HG03108 (cell line): ENCODE data around the gene AOPEP.

Experiments
- ATAC-seq: cut with Tn5 transposase; IDR thresholded peaks from one replicate; pipeline ENCODE4 v1.9.1; 2021; ENCODE audit warnings: moderate library complexity; ENCODE audit not compliant: unreplicated experiment

AOPEP gene

DNA sequence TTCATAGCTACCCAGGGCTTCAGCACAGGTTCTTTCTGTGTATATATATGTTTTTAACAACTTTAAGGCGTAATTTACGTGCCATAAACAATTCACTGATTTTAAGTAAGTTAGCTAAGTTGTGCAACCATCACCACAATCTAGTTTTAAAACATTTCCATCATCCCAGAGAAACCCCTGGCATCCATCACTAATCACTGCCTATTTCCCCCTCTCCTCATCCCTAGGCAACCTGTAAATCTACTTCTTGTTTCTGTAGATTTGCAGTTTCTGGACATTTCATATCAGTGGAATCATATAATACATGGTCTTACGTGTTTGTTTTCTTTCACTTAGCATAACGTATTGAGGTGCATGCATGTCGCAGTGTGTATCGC lies 299.6 kb downstream of the AOPEP start:
- no peak for ATAC-seq

DNA sequence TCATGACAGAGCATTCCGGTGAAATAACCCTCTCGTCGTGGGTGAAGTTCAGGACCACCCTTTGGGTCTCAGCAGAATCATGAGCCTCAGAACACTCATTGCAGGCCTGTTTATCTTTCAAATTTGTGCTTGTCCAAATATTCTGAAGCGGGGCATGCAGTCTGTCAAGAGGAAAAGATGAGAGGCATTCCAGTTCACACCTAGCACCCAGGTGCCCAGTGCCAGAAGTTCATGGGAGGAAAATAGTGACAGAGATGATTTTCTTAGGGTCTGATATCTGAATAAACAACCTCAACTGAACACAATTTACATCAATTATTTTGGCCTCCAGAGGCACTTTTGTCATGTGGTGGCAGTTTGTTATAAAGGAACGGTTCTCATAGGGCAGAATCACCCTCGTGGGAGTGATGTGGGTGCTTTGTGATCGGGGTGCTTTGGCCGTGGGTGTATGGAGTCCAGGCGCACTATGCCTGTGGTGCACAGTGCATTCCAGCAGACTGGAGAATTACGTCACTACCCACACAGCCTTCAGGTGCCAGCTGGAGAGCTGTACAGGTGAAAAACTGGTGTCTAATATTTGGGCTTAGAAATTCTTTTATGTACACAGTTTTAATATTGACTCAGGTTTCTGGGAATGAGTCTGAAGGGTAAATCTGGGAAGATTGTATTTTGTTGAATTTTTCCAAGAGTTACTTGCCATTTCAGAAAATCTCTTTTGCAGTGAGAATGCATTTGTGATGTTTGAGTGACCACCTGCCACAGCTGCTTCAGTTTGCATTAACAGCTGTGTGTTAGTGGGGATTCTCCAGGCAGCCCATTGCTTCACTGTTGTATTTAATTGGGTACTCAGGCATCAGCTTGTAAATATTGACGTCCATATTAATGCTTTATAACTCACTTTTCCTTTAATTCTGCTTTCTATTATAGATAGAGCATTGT lies 301.7 kb downstream of the AOPEP start:
- no peak for ATAC-seq

DNA sequence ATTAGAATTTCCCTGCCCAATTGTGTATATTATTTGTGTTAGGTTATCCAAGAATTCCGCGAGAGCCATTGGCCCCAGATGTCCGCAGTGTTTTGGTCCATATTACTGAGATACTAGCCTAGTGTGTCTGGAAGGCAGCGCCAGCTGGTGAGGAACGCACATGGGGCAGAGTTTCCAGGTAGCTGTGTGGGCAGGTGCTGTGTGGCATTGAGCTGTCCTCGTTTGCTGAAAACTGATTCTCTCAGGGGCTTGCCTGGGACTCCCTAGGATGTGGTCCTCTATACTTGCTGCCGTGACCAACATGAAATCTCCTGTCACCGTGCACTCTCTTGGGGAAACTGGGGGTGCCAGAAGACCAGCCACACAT lies 302.3 kb downstream of the AOPEP start:
- no peak for ATAC-seq

DNA sequence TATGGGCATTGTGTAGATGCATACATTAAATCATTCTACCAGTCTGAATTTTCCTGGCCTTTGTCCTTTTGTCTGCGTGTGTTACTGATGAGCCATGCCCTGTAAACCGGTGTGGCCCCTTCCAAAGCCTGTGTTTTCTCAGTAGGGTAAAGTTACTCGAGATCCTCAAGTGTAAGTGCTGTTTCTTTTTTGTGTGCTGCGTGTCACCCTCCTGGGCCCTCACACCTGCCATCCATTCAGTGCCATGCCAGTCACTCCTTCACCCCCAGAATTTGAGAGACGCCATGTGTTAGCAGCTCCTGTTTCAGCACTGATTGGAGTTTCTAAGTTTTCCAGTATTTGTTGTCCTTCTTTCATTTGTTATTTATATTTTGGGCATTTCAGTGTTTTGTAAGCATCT lies 302.8 kb downstream of the AOPEP start:
- no peak for ATAC-seq

DNA sequence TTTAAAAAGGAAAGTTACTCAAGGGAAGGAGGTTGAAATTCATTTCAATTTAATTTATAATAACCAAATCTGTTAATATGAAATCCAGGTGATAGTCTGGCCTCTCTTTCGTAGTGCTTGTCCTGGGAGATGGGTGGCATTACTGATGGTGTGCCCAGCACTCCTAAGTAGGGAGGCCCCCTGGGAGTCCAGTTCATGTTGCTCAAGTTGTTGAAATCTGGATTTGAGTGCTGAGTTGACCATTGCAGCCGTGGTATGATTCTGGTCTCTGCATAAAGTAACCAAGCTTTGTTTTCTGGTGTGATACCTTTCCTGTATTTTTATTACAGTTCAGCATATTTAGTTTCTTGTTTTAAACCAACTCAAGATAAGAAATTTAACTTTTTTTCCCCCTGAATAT lies 303.2 kb downstream of the AOPEP start:
- no peak for ATAC-seq

DNA sequence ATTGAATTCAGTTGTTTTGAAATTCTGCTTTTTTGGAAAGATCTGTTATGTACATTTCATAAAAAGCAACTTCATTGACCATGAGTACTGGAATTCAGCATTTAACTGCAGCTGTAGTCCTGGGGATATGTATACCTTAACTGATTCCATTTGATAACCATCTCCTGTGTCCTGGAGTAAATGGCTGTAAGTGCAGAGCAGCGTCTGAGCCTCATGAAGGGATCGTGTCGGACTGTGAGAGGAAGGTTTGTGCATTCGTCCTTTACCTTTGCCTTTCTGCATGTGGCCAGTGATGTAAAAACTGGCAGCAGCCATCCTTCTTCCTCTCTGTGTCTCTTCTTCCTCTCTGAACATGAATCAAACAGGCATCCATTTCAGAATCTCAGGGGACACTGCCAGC lies 303.8 kb downstream of the AOPEP start:
- ATAC-seq = no peak

DNA sequence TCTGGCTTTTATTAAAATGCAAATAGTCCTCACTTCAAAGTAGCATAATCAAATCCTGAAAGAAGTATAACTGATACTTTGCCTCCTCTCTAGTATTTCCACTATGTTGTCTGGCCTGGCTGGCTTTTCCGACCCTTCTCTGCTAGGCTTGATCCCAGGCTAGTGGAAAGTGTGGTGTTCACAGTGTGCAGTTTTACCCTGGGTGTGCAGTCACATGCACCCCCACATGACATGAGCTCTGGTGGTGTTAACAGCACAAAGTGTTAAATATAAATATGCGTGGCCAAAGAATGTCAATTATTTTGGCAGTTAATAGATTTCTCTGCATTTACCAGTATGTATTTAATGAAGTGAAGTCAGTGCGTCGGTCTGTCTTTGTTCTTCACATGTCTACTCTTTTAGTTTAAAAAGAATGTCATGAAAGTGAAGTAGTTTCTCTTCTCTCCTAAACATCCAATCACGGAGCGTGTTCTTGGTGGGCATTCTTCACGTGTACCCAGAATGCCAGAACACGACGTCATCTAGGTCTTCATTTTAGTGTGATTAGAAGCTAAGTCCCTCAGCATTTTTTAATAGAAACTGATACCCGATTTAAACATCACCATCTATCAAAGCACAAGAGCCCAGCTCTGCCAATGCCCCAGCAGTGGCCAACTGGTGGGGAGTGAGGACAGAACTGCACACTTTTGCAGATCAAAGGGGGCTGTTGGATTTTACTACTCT lies 304.6 kb downstream of the AOPEP start:
- ATAC-seq = no peak

DNA sequence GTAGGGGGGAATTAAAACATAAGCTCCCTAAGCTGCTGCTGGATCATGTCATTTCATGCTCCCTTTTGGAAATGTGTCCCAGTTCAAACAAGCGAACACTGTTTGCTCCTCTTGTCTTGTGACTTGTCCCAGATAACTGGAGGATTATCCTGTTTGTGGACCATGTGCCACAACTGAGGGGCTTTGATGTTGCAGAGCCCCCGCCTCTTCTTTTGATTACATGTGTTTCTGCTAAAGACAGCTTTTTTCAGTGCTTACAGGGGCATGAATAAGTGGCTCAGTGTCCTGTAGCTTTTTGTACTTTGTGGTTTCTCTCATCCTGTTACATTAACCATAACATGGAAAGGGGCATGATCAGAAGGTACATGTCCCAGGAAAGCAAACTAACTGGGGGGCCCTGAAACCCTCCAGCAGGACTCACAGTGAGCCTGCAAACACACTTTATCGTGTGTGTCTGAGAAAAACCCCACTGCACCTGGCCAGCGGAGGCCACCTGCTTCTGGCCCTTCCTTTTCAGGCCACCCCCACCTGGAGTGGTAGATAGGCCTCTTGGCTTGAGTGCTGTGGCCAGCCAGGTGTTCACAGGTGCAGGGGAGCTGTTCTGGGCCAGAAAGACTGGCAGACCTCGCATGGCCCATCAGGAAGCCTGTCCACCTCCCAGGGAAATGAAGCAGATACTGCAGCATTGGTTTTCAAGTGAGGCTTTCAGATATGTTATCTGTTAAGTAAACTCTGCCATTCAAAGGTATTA lies 305.4 kb downstream of the AOPEP start:
- no peak for ATAC-seq

DNA sequence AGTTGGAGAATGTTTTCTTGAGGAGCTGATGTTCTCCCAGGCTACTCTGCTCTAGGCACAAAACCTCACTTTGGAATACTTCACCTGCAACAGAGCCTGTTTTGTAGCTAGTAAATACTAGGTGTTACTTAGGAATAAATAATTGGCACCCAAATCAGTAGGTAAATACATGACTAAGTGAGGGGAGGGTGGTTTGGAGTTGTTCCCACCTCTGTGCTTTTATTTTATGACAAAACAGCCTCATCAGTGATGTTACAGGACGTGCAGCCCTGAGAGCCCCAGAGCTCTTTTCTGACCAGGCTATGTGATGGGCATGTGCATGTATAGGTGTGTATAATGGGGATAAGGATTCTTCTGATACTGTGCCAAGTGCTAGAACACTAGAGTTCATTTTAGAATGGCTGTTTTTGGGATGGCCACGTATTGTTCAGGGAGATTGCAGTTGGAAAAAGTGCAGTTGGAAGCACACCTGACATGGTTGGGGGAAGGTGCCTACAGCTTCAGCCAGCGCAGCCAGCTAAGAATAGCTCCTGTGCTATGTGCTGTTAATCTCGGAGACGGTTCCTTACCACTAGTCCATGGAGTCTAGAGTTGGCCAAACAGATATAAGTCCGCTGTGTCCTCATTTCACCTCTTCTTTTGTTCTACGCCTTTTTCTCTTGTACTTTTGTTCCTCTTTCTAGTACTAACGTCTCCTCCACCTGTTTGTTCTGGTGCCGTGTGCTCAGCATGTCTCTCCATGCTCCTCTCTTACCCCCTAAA lies 306.3 kb downstream of the AOPEP start:
- ATAC-seq = no peak

DNA sequence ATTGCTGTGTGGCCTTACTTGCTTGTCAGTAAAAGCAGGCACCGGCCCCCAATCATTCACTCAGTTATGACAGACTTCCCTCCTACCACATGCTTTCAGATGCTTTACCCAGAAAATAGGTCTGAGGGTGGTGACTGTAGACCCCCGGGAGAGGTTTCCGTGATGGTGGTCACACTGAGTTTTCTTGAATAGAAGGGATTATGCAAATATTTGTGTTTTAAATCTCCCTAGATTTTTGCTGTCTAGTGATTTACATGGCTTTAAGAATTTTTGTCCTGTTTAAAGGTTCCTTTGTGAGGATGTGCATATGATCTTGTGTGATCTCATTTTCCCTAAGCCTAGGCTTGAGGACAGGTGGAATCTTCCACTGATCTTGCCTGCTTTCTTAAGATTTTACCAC lies 309.3 kb downstream of the AOPEP start:
- ATAC-seq = no peak

DNA sequence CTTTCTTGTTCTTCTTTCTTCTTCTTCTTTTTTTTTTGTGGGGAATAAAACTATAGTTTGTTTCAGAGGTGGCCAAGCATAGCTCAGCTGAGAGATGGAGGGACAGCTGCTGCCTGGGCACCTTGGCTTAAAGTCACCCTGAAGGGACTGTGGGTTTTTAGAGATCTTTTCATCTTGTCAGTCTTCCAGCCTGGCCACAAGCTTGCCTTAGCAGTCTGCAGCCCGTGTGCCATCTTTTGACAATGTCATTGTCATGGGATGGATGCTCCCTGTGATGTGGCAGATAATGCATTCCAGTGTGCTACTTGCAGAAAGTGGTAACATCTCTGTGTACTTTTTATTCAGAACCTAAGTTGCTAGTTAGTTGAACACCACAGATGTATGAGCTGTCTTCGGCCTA lies 310.2 kb downstream of the AOPEP start:
- no peak for ATAC-seq

DNA sequence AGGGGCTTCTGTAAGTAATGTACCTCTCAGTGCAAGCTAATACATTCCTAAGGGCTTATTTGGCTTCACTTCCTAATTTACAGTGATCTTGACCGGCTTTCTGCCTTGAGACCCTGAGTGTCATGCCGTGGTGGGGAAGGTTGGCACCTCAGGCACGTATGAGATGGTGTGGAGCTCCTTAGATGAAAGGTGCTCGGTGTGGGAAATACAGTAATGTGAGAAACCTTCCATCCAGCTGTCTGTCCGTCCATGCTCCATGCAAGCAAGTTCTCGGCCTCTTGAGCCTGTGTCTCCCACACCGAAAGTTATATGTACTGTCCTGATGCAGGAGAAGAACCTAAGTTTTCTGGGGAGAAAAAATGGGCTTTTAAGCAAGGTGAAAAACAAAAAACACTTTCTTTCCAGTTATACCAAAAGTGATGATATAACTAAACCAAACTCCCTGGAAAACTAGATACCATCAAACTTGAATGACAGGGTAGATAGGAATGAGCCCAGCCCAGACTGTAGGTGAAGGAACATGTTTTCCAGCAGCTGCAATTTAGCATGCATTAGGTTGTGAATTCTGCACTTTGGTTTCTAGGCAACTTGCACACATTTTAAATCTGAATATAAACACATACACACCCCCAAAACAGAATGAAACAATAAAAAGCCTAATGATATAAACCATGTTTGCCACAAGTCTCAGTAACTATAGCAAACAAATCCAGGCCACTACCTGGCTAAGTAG lies 311.5 kb downstream of the AOPEP start:
- no peak for ATAC-seq

DNA sequence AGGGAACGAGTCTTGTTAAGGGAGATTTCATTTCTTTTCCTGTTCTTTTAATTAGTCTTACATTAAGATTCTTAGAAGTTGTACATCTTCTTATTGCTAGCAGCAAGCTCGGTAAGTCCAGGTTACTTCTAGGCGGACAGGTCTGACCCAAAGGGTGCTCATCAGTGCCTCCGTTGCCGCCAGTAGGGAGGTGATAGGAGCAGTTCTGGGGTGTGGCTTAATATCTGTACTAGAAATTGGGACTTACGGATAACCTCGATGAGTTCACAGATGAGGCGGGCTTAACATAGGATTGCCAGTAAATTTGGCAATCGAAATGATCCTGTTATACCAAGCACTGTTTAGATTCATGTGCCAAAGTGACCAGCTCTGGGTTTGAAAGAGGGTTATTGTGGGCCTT lies 312.2 kb downstream of the AOPEP start:
- no peak for ATAC-seq

DNA sequence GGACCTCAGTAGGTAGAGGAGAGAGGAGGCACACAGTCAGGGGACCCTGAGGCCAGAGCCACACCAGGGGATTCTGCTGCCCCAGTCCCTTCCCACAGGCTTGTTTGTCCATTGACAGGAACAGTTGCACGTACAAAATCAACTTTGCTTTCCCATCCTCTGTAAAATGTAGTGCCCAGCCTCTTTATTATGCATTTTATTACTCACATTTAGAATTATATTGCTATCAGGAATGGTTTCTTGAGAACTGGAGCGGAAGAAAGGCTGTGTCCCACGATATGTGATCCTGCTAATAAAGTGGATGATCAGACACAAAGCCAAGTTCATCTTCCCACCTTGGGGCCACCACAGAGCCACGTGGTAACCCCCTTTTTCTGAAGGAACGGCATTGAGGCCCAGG lies 313.6 kb downstream of the AOPEP start:
- no peak for ATAC-seq

DNA sequence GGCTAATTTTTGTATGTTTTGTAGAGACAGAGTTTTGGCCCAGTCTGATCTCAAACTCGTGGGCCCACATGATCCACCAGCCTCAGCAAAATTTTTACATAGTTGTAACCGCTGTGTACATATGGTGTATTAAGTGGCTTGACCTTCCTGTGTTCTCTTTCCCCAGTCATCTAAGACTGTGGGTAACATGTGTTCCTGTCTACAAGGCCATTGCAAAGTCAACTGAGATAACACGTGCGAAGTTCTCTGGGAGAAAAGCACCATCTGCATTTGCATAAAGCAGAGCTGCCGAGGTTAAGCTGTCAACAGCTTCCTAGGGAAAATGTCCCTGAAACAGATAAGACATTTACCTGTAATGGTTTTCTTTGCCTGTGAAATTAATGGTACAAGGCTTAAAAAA lies 317.3 kb downstream of the AOPEP start:
- no peak for ATAC-seq

DNA sequence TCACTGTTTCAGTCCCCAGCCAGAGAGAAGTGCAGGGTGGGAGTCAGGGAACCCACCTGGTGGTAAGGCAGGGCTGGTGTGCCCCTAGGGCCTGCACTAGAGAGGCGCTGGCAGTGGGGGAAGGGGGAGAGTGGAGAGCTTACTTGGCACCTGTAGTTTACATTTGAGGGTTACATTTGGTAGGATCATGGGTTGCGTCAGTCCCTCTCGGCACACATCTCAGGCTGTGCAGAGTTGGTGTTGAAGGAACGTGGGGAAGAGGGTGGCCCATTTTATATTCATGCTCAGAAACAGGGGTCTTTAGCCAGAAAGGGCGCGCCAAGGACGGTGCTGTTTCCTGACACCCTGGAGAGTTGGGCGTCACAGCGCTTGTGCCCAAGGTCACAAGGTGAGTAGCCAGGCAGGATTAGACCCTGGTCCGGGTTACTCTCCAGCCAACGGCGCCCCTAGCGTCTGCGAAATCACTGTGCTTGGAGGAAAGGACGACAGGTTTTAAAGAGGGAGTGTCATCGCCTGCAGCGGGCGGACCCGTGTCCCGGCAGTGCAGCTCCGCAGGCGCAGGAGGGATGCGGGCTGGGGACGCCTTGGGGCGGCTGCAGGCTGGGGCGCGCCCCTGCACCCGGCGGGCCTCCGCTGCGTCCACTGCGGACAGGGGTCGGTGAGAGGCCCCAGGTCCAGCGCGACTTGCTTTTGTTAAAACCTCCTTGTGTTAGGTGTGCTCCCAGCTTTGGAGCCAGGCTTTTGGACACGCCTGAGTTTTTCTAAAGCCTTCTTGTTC lies 318.4 kb downstream of the AOPEP start:
- no peak for ATAC-seq

DNA sequence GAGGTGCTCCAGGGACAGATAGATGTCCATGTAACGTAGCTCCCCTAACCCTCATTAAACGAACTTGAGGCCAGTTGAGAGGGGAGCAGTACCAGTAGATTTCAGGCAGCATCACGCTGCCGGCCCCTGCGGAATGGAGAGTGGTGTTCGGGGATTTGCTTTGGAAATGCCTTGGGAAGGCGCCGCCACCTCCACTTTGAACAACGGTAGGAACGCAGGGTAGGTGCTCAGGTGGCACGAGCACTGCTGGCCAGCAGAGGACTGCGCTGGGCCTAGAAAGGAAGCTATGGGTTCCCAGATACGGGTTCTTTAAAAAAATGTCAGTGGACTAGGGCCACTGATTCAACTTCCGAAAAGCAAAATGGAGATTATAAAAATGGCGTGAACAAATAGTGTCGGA lies 319.3 kb downstream of the AOPEP start:
- no peak for ATAC-seq

DNA sequence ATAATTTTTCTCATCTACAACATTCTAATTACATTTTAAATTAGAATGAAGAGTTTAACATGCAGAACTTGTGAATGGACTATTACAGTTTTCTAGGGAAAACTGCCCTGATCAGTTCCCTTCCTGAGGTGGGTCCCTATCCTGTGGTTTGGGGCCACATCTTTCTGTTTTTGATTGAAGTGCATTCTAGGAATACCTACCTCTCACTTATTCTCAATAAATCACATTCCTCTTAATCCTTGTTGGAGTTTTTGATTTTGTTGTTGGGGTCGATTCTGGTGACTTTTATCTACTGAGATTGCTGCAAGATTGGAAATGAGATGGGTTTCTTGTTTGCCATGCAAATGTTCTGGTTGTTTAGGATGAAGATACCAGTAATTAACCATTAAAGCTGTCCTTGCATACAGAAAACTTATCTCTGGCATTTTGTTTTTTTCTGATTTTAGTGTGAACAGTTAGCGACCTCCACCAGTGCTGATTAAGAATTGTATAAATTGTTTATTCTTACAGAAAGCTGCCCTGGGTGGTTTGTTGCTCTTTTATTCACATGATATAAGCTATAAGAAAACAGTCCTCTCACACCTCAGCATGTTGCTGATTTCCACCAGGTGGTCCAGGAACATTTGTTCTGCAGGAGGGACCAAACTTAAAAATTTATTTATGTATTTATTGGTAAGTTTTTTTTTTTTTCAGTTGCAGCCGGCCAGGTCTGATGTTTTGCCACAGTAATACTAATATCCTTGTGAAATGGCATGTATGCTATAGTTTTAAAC lies 321.1 kb downstream of the AOPEP start:
- ATAC-seq = no peak
